T-cell (primary cell): ENCODE data around the gene PLEKHS1. TPM values are rescaled to one million over a fixed set of nuclear protein-coding genes. Genes with fewer than 3 reads are reported as not detected.

Experiments used
- total RNA-seq, 35 experiments: library from RNA in 6 of 35; stranded (reverse) in 6 of 35; fragments of 120-200 nt in 1 of 35; gene quantifications; one replicate each; pipeline versions ENCODE4 v1.2.1 to v1.2.4 and lab custom pipeline; 2013 to 2026

Gene PLEKHS1
- total RNA-seq, 5 donors from 2014 or later (not counting 1 experiment from before 2014, with no cell fraction given): not detected

Other genes starting within 250 kb of the PLEKHS1 start
- under 1 TPM in 3 of 5 donors, not detected in 2; 0.13 to 0.28 (median 0.20) TPM for gene HABP2, start 198.6 kb upstream of the PLEKHS1 start, total RNA-seq
- gene NRAP, start 87.6 kb upstream of the PLEKHS1 start, total RNA-seq: not detected
- 10 to 100 TPM in 4 of 5 donors, 1 to 10 TPM in 1; 9.7 to 15.9 (median 13.9) TPM for gene CASP7, start 71.8 kb upstream of the PLEKHS1 start, total RNA-seq
- gene DCLRE1A, start 102.4 kb downstream of the PLEKHS1 start, total RNA-seq: 1 to 10 TPM; 2.5 to 4.8 (median 3.9) TPM
- gene NHLRC2, start 103.0 kb downstream of the PLEKHS1 start, total RNA-seq: 10 to 100 TPM in 4 of 5 donors, 1 to 10 TPM in 1; 9.5 to 23.6 (median 19.4) TPM